Vagina (tissue), 2 donors: Measurements from ENCODE around the gene CXADR. TPM values are rescaled to one million over a fixed set of nuclear protein-coding genes. Genes with fewer than 3 reads are reported as not detected.
"Not testable (repeated sequence)": the region's sequence is repeated elsewhere in the genome, so short reads cannot be mapped to it uniquely, and the experiment has no call there.

ENCODE experiments used
- DNase-seq, 2 donors: peaks; one replicate each; pipeline ENCODE4 v3.0.0-alpha.2; 2017; ENCODE audit errors: extremely low spot score in 2 of 2
- H3K27ac ChIP-seq: fragments of 200-600 bp; sonication (generic); one replicate; pipeline ENCODE4 v1.5.1; 2019
- H3K27me3 ChIP-seq: fragments of 200-600 bp; sonication (generic); one replicate; pipeline ENCODE4 v1.5.1; 2019
- H3K36me3 ChIP-seq, 2 donors: fragments of 200-600 bp; sonication (generic); one replicate each; pipeline ENCODE4 v1.5.1; 2017 to 2019
- H3K4me1 ChIP-seq: fragments of 200-600 bp; sonication (generic); one replicate; pipeline ENCODE4 v1.5.1; 2019
- H3K4me3 ChIP-seq, 2 donors: fragments of 200-600 bp; sonication (generic); 1 replicate in 1 of 2; 2 replicates in 1 of 2; pipeline ENCODE4 v1.5.1; 2016 to 2019
- H3K9me3 ChIP-seq: fragments of 200-600 bp; sonication (generic); one replicate; pipeline ENCODE4 v1.5.1; 2019
- POLR2A ChIP-seq, 2 donors: fragments of 450-650 bp; IDR thresholded peaks; one replicate each; pipeline ENCODE4 v1.6.1; 2017; ENCODE audit warnings: antibody characterized with exemption in 2 of 2, mild to moderate bottlenecking in 2 of 2, moderate library complexity in 2 of 2
- POLR2AphosphoS5 ChIP-seq, 2 donors: sonication (generic); formaldehyde crosslinking; IDR thresholded peaks; one replicate each; pipeline ENCODE4 v1.9.0; 2017; ENCODE audit warnings: antibody characterized with exemption in 2 of 2, mild to moderate bottlenecking in 2 of 2, low read depth in 1 of 2; ENCODE audit not compliant: insufficient read depth in 1 of 2
- intact Hi-C: fragments of 100-400 bp; cut with DNase I; formaldehyde crosslinking; loops from one replicate; pipeline ENCODE4 v1.15.1; 2023
- total RNA-seq: library from RNA; depleted of rRNA; stranded (reverse); fragments of >200 nt; gene quantifications from one replicate; pipeline ENCODE4 v1.2.3, GENCODE V29; 2016
- TF ChIP-seq, protein P1 (sequence below), 3 experiments: fragments of 450-650 bp in 2 of 3; fragments of 200-600 bp in 1 of 3; sonication (generic) in 1 of 3; IDR thresholded peaks; one replicate each; pipeline ENCODE4 v1.5.1; 2017 to 2019; ENCODE audit warnings: antibody characterized with exemption in 3 of 3, mild to moderate bottlenecking in 2 of 3, moderate library complexity in 2 of 3

CXADR gene
- total RNA-seq, 1 donor from 2014 or later: 19.2 TPM

DNA sequence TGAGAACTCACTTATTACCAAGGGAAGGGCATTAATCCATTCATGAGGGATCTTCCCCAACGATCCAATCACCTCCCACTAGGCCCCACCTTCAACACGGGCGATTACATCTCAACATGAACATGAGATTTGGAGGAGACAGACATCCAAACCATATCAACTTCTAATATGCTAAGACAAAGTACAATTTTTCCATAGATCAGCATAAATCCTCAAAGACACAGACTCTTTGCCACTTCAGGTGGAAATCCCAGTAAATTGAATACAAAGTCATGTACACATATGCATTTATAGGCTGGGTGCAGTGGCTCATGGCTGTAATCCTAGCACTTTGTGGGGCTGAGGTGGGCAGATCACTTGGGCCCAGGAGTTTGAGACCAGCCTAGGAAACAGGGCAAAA lies 18.8 kb upstream of the CXADR start:
- no peak overlapping the region for H3K27ac ChIP-seq
- H3K4me3 ChIP-seq: no peak overlapping the region
- intact Hi-C loops: no loop called here
- no peaks in the 10 kb centered on the region for H3K4me1 ChIP-seq
- TF ChIP-seq, protein P1, sequence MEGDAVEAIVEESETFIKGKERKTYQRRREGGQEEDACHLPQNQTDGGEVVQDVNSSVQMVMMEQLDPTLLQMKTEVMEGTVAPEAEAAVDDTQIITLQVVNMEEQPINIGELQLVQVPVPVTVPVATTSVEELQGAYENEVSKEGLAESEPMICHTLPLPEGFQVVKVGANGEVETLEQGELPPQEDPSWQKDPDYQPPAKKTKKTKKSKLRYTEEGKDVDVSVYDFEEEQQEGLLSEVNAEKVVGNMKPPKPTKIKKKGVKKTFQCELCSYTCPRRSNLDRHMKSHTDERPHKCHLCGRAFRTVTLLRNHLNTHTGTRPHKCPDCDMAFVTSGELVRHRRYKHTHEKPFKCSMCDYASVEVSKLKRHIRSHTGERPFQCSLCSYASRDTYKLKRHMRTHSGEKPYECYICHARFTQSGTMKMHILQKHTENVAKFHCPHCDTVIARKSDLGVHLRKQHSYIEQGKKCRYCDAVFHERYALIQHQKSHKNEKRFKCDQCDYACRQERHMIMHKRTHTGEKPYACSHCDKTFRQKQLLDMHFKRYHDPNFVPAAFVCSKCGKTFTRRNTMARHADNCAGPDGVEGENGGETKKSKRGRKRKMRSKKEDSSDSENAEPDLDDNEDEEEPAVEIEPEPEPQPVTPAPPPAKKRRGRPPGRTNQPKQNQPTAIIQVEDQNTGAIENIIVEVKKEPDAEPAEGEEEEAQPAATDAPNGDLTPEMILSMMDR (IDR thresholded peaks at IDR 0.05): no peak
- no peak for TF ChIP-seq POLR2AphosphoS5 (IDR thresholded peaks at IDR 0.05; ENCODE audit: insufficient read depth in 1 of 2, low read depth in 1 of 2)
- no peak for TF ChIP-seq POLR2A (IDR thresholded peaks at IDR 0.05)
- no peaks in the 10 kb centered on the region for H3K27me3 ChIP-seq
- DNase-seq: no peak
- no peaks in the 10 kb centered on the region for H3K36me3 ChIP-seq
- H3K9me3 ChIP-seq: no peaks in the 10 kb centered on the region

DNA sequence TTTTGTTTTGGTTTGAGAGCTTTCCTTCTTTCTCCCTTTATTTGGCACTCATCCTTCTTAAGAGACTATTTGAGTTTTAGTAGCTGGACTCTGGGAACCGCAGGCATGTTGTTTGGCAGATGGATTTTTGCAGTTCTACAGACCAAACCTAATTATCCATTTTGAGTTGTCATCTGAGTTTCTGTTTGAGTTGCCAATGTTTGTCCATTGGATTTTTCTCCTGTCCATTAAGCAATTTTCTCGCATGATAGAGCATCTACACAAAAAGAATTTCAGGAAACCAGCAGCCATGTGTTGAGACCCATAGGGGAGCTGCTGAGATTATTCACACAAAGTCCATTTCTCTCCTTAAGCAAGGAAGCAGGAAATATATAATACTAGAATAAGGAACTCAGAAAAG lies 17.2 kb upstream of the CXADR start:
- intact Hi-C loops: no loop called here
- H3K9me3 ChIP-seq: no peaks in the 10 kb centered on the region

DNA sequence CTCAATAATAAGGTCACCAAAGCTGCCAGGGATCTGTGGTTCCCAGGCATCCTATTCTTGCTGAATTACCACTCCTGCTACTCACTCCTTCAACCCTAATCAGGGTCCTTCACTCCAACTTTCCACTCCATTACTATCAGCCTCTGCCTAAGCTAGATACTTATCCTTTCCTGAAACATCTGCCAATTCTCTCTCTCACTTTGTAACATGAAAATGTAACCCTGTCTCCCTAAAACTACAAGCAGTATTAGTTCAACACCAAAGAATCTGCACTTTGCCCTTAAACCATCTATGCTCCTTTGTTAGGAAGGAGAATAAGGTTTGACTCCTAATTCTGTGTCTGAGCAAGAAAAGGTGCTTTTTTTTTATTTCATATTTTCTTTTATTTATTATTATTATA lies 15.5 kb upstream of the CXADR start:
- no peaks in the 10 kb centered on the region for H3K36me3 ChIP-seq

More for the DNA sequence above, 17.2 kb upstream of the CXADR start:
- no peaks in the 10 kb centered on the region for H3K36me3 ChIP-seq
- H3K27me3 ChIP-seq: no peaks in the 10 kb centered on the region
- DNase-seq: no peak
- H3K4me3 ChIP-seq: no peak overlapping the region
- H3K4me1 ChIP-seq: no peaks in the 10 kb centered on the region
- no peak overlapping the region for H3K27ac ChIP-seq
- TF ChIP-seq, protein P1 (IDR thresholded peaks at IDR 0.05): no peak
- TF ChIP-seq POLR2A (IDR thresholded peaks at IDR 0.05) (no peak), POLR2AphosphoS5 (IDR thresholded peaks at IDR 0.05; ENCODE audit: insufficient read depth in 1 of 2, low read depth in 1 of 2) (no peak)

DNA sequence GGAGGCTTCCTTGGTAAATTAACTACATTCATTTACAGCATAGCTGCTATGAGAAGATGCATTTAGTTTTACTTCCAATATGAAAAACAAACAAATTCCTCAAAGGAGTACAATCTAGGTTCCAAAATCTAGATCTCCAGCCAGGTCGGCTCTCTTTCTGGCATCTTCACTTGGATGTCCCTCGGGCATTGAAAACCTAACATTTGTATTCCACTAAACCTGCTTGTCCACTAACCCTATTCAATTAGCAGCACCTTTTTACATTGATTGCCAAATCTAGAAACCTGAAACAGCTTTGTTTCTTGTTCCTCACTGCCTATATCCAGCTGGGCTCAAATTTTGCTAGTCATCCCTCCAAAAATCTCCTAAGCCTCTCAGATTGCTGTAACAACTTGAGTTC lies 14.3 kb upstream of the CXADR start:
- H3K9me3 ChIP-seq: no peaks in the 10 kb centered on the region
- H3K27me3 ChIP-seq: no peaks in the 10 kb centered on the region
- DNase-seq: no peak
- H3K4me1 ChIP-seq: no peaks in the 10 kb centered on the region
- no peaks in the 10 kb centered on the region for H3K36me3 ChIP-seq
- no peak overlapping the region for H3K27ac ChIP-seq
- intact Hi-C loops: no loop called here
- TF ChIP-seq POLR2A (IDR thresholded peaks at IDR 0.05): no peak
- no peak for TF ChIP-seq POLR2AphosphoS5 (IDR thresholded peaks at IDR 0.05; ENCODE audit: insufficient read depth in 1 of 2, low read depth in 1 of 2)
- TF ChIP-seq, protein P1 (IDR thresholded peaks at IDR 0.05): no peak
- no peak overlapping the region for H3K4me3 ChIP-seq

More for the DNA sequence above, 15.5 kb upstream of the CXADR start:
- intact Hi-C loops: no loop called here
- H3K4me3 ChIP-seq: no peak overlapping the region
- H3K27ac ChIP-seq: no peak overlapping the region
- TF ChIP-seq, protein P1 (IDR thresholded peaks at IDR 0.05): no peak
- TF ChIP-seq POLR2AphosphoS5 (IDR thresholded peaks at IDR 0.05; ENCODE audit: insufficient read depth in 1 of 2, low read depth in 1 of 2) (no peak), POLR2A (IDR thresholded peaks at IDR 0.05) (no peak)
- H3K27me3 ChIP-seq: no peaks in the 10 kb centered on the region
- no peaks in the 10 kb centered on the region for H3K9me3 ChIP-seq
- H3K4me1 ChIP-seq: no peaks in the 10 kb centered on the region
- no peak for DNase-seq

DNA sequence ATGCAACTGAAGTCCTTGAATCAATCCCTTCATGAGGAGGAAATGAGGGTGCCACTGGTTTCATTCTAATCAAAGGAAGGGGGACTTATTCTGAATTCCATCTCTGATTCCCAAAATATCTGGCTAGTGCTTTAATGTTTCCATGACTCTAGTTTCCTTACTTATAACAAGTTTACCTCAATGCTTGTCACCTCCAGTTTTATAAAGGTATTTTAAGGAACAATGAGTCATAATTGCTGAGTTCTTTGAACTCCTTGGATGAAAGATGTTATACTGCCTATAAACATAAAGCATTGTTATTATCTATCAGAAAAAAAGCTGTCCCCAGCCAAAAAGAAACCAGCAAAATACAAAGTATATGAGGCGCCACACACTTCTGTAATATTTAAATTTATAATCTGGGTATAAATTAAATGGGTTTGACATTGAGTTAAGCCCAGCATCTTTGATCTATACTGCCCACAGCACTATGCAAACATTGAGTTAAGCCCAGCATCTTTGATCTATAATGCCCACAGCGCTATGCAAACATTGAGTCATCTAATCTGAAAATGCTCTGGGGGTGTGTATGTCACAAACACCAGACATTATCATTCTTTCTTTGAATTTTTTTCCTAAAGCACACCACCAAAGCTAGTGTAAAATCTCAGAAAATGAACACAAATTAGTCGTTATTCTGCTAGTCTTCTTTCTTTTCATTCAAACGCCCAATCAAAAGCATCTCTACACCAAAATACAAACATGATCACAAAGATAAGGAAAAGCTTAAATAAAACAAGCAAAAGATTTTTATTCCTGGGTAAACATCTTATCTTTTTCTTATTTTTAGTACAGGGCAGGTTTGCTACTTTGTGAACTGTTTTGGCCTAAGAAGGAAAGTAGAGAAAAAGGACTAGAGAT lies 11.5 kb upstream of the CXADR start:
- H3K9me3 ChIP-seq: no peaks in the 10 kb centered on the region
- H3K4me1 ChIP-seq: no peaks in the 10 kb centered on the region
- no peak overlapping the region for H3K27ac ChIP-seq
- DNase-seq: no peak
- H3K27me3 ChIP-seq: no peaks in the 10 kb centered on the region
- no peak overlapping the region for H3K4me3 ChIP-seq
- TF ChIP-seq, protein P1 (IDR thresholded peaks at IDR 0.05): no peak
- TF ChIP-seq POLR2A (IDR thresholded peaks at IDR 0.05): no peak
- no peak for TF ChIP-seq POLR2AphosphoS5 (IDR thresholded peaks at IDR 0.05; ENCODE audit: insufficient read depth in 1 of 2, low read depth in 1 of 2)
- H3K36me3 ChIP-seq: no peaks in the 10 kb centered on the region
- intact Hi-C loops: no loop called here

DNA sequence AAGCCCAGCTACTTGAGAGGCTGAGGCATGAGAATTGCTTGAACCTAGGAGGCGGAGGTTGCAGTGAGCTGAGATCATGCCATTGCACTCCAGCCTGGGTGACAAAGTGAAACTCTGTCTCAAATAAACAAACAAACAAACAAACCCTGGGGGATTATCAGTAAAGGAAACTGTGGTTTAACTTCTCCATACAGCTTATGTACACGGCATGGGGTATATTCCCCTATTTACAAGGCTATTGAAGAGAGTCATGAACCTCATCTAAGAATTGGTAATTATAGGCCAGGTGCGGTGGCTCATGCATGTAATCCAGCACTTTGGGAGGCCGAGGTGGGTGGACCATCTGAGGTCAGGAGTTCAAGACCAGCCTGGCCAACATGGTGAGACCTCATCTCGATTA lies 9.9 kb upstream of the CXADR start:
- H3K4me3 ChIP-seq, H3K27me3 ChIP-seq, H3K4me1 ChIP-seq, H3K9me3 ChIP-seq, intact Hi-C loops, DNase-seq, H3K27ac ChIP-seq, H3K36me3 ChIP-seq: not testable (repeated sequence)
